GM18508 (cell line): ENCODE results near the gene MIPEP.

ENCODE experiments used
- ATAC-seq: cut with Tn5 transposase; IDR thresholded peaks from one replicate; pipeline ENCODE4 v1.9.1; 2021; ENCODE audit warnings: moderate number of reproducible peaks; ENCODE audit not compliant: insufficient read depth, unreplicated experiment

Gene MIPEP

DNA sequence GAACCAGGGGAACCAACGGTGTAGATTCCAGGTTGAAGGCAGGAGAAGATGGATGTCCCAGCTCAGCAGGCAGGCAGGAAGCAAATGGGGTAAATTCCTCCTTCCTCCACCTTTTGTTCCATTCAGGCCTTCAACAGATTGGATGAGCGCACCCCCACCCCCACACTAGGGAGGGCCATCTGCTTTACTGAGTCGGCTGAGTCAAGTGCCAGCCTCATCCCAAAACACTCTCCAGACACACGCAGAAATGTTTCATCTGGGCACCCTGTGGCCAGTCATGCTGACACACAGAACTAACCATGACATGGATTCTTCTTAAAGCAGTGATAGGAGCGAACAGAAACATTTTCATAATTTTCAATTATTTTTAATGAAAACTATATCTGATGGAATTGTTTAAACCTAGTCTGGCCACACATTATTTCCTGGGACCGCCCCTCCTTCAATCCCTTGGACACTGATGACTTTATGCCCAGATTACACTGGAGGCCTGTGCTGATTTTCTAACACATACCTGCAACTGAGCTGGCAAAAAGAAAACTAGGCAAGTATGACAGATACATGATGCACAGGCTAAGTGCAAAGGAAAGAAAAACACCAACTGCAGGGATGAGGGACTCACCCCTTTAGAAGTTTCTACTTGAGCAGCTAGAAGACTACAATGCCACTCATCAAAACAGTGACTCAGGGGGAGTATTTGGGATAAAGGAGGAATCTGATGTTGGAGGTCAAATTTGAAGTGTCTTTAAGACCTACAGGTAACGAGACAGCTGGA is 164.8 kb downstream of the MIPEP start:
- no peak for ATAC-seq

DNA sequence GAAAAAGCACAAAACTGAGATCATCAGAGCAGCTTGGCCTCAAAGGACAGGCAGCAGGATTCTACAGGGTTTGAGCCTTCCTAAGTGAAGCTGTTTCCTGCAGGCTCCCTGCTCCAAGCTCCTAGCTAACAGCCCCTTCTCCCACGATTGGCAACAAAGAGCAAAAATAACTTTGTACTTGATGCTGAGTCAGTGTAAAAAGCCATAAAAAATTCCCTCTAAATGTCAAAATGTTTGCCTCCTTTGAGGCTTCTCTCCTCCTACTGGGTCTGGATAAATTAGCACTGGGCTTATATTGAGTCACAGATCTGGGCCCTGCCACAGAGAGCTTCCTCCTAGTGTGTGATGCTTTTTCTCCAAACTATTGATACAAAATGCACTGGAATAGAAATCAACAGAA is 165.7 kb downstream of the MIPEP start:
- no peak for ATAC-seq

GRCh38 chr13:23722726-23723453 is 166.3 kb downstream of the MIPEP start:
- ATAC-seq, result no peak

DNA sequence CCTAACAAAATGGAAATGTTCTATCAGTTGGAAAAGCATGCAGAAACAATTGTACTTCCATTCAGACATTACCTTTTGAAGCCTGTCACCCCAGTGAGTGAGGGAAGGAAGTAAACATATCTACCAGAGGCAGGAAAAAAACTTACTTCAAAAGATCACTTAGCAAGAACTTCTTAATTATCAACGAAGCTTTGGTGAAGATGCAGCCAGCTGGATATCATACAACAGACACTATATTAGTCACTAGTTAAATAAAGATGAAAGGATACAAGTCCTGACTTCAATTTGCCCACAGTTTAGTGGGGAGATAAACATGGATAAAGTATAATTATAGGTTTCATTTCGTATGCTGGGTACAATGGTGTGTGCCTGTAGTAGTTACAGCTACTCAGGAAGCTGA is 170.2 kb downstream of the MIPEP start:
- no peak for ATAC-seq

DNA sequence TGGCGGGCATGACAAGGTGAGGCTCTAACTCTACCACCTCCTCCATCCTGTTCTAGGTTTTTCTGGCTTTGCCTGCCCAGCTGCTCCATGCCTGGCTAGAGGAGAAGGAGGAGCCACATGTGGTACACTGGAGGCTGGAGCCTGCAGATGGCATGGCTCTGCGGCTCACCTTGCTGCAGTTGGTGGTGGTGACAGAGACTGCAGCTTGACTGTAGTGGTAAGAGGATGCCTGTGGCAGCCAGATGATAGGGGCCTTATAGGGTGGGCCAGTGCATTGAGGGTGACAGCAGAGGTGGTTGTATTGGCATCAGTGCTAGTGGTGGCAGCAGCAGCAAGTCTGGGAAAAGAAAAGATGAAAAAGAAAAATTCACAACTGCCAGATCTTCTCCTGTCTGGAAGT is 172.8 kb downstream of the MIPEP start:
- no peak for ATAC-seq

GRCh38 chr13:23715762-23716235 is 173.4 kb downstream of the MIPEP start:
- no peak for ATAC-seq

- ATAC-seq, result no peak
Observed at GRCh38 chr13:23715092-23715761, 174.0 kb downstream of the MIPEP start.

DNA sequence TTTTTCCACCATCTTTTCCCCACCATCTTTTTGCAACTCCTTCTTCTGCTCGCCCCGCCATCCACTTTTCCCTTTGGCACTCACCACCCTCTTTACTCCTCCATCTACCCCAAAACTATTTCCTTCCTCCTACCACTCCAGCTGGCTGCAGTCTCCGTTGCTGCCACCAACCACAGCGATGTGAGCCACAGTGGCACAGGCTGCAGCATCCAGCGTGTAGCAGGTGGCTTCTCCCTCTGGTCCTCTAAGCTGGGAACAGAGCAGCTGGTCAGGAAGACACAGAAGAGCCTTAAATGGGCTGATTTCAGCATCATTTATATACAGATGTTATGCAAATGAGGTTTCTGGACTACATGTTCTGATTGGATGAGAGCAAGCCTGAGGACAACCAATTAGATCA is 174.5 kb downstream of the MIPEP start:
- no peak for ATAC-seq

DNA sequence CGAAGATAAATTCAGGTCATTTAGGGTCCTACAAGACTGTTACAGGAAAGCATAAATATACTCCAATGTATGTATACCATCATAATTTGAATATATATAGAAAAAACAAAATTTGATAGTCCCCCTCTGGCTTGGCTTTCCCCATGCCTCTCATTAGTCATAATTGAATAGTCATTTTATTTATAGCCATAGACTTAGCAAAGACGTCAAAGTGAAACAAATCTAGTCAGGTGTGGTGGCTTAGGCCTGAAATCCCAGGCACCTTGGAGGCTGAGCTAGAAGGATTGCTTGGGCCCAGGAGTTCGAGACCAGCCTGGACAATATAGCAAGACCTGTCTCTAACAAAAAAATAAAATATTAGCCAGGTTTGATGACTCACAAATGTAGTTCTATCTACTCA is 177.8 kb downstream of the MIPEP start:
- no peak for ATAC-seq

DNA sequence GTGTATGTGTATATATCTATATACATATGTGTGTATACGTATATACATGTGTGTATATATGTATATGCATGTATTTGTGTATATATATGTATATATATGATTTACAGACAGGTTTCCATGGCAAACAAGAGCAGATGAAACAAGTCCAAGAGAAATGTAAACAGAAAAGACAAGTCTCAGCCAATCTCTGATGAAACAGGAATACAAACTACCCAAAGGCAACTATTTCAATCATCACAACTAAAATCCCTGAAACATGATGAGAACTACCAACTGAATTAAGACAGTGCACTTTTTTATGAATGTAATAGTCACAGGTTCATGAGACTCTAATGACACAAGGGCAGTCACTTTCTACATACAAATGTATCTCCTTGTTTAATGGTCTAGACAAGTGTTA is 178.8 kb downstream of the MIPEP start:
- no peak for ATAC-seq

- ATAC-seq, result no peak
Observed at GRCh38 chr13:23709536-23709935, 179.7 kb downstream of the MIPEP start.

DNA sequence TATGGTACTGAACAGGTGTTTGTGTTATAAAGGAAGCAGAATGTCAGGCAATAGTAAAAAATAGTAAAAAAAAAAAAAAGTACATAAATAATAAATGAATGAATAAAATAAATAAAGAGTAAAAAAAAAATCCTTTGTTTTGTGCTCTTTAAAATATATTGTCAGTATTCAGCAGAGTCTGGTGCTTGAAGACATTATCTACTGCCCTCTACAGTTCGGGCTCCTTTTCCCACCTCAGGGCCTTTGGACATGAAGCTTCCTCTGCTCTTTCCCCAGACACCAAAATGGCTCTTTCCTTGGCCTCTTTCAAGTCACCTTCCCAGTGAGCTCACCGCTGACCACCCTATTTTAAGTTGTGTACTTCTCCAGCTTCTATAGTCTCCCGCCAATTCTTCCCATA is 181.5 kb downstream of the MIPEP start:
- ATAC-seq, result no peak

GRCh38 chr13:23705583-23705982 is 183.6 kb downstream of the MIPEP start:
- ATAC-seq, result no peak

DNA sequence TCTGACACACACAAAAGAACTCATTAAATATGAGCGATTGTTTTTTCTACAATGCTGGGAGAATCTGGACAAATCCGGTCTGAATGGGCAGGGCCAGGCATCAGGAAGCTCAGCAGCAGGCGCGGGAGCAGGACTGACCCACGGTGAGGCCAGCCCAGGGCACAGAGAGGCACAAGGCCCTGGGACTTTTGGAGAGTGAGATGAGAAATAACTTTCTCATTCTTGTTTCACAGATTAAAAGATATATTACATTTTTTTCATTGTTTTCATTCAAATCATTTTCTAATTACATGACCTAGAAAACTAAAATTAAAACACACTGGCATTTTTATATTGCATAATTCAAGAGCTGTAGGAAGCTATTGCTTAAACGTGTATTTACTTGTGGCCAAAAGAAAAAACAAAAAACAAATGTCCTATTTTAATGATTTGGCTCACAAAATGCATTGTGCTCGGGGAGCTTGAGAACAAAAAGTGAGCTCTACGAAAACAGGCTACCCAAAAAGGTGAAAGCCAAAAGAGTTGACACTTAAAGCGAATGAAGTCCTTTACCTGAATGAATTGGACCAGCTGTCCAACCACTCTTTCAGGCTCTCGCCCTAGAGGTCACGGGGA is 185.8 kb downstream of the MIPEP start:
- ATAC-seq, result no peak

GRCh38 chr13:23701636-23702035 is 187.6 kb downstream of the MIPEP start:
- ATAC-seq, result no peak

DNA sequence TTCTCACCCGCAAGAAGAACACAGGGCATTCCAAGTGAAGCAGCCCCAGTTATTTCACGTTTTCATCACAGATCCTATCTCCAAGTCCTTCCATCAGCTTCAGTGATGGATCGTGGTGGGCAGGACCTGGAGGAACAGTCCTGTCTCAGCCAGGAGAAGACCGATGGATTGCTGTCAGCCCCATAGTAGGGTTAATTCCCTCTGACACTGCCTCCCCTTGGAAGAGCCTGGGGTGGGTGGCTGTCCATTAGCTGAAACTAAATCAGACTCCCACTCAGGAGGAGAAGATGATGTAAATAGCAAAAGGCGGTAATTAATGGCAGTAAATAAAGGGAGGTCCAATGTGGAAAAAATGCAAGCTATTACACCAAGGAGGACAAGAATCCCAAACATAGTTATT is 188.0 kb downstream of the MIPEP start:
- ATAC-seq, result no peak

GRCh38 chr13:23699271-23699670 is 189.9 kb downstream of the MIPEP start:
- ATAC-seq, result no peak

DNA sequence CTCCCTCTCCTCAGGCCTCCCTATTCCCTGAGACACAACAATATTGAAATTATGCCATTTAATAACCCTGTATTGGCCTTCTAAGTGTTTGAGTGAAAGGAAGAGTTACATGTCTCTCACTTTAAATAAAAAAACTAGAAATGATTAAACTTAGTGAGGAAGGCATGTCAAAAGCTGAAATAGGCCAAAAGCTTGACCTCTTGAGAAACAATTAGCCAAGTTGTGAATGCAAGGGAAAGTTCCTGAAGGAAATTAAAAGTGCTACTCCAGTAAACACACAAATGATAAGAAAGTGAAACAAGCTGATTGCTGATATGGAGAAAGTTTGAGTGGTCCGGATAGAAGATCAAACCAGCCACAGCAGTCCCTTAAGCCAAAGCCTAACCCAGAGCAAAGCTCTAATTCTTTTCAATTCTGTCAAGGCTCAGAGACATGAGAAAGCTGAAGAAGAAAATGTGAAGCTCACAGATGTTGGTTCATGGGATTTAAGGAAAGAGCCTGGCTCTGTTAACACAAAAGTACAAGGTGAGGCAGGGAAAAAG is 191.4 kb downstream of the MIPEP start:
- no peak for ATAC-seq

DNA sequence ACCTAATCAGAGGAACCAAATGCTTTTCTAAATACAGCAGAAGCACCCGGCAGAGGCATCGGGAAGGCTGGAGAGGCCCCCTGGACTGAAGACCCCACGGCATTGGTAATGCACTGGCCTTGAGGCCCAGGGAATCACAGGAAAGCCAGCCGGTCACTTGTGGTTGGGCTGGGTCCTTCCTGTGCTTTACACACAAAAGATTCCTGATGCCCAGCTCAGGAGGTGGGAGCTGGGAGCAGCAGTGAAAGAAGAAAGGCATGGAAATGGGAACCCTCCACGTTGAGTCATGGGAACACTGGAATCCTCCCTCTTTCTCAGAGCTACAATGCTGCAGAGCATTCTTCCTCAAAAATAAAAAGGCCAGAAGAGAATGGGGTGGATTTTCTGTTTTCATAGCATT is 192.6 kb downstream of the MIPEP start:
- ATAC-seq, result no peak

DNA sequence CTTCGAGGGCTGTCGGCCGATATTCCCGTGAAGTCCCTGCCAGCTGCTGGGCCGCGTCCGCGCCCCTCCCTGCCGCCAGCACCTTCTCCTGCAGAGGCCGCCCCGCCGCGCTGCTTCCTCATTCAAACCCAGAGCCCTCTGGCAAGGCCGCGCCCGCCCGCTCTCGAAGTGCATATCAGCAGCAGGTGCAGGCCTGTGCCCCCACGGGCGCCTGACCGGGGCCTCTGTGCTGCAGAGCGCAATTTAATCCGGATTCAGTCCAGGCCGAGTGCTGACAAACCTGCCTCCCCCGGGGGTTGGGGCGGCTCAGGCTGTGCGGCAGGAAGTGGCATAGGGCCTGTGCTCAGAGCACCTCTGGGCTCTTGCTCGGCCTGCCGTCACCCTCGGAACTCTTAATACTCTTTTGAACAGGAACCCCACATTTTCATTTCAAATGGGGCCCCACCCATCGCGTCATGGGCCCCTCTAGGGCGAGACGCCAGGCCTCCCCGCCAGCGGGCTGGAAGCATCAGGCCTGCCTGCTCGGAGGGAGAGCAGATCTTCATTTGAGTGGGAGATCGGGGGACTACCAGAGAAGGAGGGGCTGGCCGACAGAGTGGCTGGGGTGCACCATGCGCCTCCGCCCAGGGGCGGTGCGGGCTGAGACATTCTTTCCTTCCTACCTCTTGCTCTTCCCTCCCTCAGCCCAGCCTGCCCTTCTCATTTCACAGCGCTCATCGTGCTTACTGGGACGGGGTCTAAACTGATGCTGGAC is 193.3 kb downstream of the MIPEP start:
- no peak for ATAC-seq
